ENCODE results near the gene ST6GALNAC3.
"Not testable (repeated sequence)": the region's sequence is repeated elsewhere in the genome, so short reads cannot be mapped to it uniquely, and the experiment has no call there.

The ST6GALNAC3 gene

DNA sequence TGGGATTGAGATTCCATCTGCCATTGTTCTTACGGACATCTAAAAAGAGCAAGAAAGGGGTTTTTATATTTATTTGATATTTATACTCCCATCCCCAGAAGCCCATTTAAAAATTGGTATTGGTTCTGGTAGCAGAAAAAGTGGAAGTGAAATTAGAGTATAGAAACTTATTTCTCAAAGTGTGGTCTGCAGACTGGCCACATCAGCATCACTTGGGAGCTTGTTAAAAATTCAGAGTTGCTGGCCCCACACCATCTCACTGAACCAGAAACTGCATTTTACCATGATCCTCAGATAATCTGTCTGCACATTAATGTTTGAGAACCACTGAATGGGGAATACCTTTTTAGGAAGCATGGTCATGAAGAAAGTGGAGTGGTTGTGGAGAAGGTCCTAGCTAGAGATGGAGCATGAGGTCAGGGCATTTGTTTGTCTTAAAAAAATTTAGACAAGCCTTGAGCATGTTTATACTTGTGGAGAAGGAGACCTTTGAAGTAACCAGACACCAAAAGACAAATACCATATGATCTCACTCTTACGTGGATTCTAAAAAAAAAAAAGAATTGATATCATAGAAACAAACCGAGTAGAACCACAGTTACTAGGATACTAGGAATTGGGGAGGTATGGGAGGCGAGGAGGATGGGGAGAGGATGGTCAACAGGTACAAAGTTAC is 116.3 kb downstream of the ST6GALNAC3 start:
- no peak for DNase-seq (ENCODE audit: low read depth in 2 of 2)

DNA sequence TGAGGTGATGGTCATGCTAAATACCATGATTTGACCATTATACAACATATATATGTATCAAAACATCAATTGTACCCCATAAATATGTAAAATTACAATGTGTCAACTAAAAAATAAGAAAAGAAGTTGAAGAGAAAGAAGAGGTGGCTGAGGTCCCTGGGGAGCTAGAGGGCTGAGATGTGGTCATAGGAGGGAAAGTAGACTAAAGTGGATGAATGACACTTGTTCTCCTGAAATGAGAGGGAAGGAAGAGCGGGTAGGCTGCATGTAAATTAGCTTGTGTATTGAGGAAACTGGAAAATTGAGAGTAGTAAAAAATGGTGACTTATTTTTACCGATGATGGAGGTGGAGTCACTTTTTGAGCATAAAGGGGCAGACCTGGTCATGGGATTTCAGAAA is 117.0 kb downstream of the ST6GALNAC3 start:
- no peak for DNase-seq (ENCODE audit: low read depth in 2 of 2)

DNA sequence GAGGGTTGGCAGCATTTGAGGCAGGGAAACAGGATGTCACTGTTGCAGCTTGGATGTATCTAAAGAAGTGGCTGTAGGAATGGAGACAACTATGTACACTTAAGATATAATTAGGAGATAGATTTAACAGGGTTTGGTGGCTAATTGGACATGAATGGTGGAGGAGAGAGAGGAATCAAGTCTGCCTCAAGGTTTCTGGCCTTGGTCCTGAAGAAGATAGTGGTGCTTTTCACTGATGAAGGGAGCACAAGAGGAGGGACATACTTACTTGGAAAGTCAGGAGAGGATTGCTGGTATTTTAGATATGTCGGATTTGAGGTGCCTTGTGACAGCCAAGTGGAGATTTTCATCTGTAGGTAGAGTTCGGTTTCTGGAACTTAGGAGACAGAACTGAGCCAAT is 123.9 kb downstream of the ST6GALNAC3 start:
- no peak for DNase-seq (ENCODE audit: low read depth in 2 of 2)

DNA sequence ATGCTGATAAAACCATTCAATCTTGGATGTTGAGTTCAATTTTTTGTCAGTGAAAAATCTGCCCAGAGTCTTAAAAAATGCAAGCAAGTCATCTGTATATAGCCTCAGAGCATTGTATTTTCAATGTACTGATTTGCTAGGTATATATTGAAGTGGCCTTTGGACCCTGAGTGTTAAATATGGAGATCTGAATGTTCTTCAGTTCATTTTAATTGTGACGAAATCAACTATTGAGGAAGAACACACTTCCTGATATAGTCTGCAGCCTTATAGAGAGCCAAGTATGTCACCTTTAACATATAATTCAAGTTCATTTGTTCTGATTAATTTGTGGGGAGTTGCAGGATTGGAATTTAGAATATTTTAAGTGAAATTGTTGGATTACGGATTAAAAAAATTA is 128.1 kb downstream of the ST6GALNAC3 start:
- no peak for DNase-seq (ENCODE audit: low read depth in 2 of 2)

DNA sequence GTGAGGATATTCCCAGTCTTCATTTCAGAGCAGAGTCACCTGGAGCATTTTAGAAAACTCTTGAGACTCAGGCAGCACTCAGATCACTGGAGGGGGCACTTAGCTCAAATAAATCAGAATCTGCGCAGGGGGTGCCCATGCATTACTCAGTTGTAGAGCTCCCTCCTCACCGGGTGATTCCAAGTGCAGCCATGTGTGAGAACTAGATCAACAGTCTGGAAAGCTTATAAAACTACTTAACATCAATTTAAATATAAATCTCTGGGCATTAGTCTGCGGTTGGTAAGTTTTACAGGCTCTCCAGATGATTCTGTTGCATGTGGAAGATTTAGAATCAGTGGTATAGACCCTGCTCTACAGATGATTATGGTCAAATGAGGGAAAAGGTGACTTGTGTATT is 128.6 kb downstream of the ST6GALNAC3 start:
- DNase-seq (ENCODE audit: low read depth in 2 of 2): no peak

DNA sequence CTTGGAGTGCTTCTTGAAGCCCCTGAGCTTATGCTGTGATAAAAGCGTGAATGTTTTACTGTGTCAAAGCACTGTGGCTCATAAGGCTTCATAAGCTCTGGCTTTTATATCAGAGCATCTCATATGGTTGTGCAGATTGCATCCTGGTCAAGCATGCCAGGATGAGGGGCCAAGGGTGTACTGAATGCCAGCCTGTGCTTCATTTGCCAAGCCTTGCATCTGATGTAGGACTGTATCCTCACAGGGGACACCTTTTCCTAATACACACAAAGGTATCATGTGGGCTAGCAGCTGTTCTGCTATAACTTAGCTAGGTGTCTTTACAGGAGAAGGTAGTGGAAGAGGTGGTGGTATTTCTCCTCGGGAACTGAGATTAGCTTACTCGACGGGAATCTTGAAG is 134.7 kb downstream of the ST6GALNAC3 start:
- no peak for DNase-seq (ENCODE audit: low read depth in 2 of 2)

DNA sequence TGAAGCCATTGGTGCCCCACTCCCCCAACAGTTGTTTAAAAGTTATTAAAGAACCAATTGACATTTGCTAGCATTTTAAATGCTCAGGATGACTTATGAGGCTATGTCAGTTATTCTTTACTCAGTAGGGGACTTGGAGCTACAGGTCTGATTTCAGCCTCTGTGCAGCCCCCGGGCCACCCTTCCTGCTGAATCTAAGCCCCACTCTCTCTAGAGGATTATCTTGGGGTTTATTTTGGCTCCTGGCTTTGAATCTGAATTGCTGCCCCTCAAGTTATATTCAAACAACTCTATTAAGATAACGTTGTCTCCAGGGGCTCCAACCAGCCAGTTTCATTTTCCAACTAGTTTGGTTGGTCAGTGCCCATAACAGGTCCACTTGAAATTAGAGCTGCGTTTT is 135.1 kb downstream of the ST6GALNAC3 start:
- DNase-seq (ENCODE audit: low read depth in 2 of 2): no peak

DNA sequence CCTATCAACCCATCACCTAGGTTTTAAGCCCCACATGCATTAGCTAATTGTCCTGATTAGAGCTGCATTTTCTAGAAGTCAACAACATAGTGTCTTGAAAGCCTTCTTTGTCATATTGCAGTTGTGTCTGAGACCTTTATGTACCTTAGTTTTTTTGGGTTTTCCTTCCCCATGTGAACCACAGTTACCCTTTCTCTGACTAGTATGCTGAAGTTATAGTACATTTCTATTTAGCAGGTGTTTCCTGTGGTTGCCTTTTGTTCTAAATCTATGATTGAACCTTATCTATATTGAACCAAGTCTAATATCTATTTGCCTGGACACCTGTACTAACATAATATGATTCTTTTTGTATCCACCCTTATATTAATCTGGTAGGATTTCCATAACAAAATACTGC is 135.6 kb downstream of the ST6GALNAC3 start:
- DNase-seq (ENCODE audit: low read depth in 2 of 2): no peak

DNA sequence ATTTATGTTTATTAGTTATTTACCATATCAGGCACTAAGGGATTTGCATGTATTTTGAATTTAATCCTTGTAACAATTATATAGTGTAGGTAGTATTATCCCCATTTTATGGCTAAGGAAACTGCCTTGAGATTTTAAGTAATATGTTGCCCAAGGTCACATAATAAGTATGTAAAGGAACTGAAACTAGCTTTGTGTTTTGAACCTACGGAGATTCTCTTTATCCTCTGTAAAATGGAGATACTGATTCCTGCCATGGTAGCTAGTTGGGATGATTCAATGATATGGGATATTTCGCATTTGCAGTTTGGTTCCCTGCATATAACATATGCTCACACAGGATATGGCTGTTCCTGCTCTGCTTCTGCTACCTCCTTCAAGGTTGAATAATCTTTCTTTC is 144.3 kb downstream of the ST6GALNAC3 start:
- no peak for DNase-seq (ENCODE audit: low read depth in 2 of 2)

DNA sequence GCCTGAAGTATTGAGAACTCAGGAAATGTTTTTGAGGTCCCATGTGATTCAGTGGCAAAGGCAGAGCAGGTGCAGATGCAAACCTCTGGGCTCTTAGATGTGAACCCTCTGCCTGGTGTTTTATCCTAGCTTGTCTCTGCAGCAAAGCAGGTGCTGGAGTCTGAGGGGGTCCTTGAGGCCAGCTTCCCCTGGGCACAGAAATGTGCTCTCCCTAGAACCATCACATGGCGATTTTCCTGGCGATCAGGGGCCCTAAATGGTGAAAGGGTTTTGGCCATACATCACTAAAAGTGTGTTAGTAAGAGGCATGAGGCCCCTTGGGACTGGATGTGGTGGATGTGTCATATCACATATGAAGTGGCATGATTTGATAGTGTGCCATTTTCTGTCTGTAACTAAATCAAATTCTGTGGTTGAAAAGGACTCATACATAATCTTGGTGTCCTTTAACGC is 144.8 kb downstream of the ST6GALNAC3 start:
- no peak for DNase-seq (ENCODE audit: low read depth in 2 of 2)

DNA sequence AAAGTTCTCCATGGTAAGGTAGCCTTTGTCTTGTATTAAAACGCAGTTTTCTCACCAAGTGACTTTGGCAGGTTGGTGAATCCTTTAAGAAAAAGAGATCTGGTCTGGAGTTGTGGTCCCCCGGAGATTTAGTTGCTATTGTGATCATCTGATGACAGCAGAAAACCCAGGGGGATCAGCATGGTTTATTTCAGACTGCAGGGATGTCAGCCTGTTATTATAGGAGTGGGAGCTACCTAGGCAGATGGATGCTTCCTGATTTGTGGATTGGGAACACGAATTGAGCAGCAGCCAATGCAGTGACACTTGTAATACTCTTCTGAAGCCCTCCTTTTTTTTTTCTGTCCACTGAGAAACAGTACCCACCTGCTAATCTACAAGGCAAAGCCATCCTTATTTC is 150.2 kb downstream of the ST6GALNAC3 start:
- DNase-seq (ENCODE audit: low read depth in 2 of 2): no peak

DNA sequence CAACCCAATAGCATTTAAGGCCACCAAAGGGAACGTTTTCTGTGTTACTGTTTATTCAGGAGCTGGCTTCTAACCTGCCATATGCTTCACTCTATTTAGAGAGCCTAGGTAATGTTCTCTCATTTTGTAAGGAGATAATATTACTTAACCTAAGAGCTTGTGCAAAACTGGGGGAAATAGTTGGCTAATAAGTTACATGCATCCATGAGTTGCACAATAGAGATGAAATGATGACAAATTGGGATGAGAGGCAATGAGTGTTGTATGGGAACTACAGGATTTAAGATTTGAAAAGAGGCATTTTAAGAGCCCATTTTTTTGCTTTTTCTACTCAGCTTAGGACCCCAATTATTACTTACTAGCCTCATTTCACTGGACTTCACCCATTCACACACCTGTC is 151.0 kb downstream of the ST6GALNAC3 start:
- DNase-seq (ENCODE audit: low read depth in 2 of 2): no peak

DNA sequence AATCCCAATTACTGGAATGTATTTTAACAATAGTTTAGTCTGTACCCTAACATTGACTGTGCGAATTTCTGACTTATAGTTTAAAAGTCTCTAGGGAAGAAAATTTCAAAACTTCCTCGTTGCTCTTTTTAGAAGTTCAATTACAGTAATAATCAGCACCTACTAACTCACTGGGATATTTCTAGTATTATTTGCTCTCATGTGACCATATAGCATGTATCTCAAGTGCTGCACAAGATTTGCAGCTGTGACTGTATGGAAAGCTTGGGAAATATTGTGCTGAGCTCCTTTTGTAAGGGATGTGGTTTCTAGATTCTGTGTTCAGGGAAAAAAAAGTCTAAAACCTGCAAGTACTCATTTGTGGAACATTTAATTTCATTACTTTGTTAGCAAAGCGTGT is 153.1 kb downstream of the ST6GALNAC3 start:
- DNase-seq (ENCODE audit: low read depth in 2 of 2): no peak

DNA sequence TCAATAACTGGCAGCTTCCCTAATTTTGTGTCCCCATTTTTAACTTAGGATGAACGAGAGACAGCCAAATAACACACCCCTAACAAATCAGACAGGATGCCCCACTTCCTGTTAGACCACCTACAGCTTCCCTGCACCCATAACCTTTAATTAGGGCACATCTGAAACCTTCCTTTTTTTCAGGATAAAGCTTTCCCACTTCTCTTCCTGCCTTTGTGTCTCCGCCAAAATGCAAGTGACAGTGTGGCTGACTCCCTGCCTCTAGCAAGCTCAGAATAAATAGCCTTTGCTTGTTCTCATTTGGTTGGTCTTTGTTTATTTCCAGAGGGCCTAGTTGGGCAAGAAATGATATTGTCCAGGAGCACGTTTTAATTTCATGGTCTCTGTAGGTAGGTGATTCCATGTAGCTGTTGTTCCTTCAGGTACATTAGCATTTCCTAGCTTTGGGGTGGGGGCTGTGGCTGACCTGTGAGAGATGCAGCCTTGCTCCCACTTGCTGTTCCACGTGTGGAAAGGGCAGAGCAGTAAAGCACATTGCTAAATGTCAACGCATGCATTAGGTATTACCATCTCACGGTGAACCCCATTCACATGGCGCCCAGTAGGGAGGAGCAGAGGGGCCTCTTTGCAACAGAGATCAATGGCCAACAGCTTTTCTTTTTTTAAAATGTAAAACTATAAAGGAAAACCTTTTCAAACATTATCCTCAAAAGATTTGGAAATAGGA is 154.9 kb downstream of the ST6GALNAC3 start:
- no peak for DNase-seq (ENCODE audit: low read depth in 2 of 2)

DNA sequence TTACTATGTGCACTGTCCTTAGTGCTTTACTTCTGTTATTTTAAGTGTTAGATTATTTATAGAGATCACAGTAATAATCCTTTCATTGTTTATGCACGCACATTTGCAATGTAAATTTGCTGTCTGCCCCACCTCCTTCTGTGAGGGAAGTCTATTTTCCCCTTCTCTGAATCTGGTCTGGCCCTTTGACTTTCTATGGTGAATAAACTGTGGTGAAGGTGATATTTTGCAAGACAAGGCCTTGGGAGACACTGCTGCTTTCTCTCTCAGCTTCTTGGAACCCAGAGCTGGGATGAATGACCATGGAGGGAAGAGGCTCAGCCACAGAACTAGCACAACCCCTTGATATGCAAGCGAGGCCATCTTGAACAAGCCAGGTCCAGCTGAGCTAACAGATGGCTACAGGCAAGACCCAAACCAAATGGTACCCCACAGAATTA is 156.3 kb downstream of the ST6GALNAC3 start:
- no peak for DNase-seq (ENCODE audit: low read depth in 2 of 2)

DNA sequence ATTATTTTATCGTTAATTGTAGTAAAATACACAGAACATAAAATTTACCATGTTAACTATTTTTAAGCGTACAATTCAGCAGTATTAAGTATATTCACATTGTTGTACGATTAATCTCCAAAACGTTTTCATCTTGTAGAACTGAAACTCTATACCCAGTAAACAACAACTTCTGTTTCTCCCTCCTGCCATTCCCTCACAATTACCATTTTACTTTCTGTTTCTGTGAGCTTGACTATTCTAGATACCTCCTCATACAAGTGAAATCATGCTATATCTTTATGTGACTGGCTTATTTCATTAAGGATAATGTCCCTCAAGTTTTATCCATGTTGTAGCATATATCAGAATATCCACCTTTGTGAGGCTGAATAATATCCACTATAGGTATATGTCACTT is 156.8 kb downstream of the ST6GALNAC3 start:
- no peak for DNase-seq (ENCODE audit: low read depth in 2 of 2)

DNA sequence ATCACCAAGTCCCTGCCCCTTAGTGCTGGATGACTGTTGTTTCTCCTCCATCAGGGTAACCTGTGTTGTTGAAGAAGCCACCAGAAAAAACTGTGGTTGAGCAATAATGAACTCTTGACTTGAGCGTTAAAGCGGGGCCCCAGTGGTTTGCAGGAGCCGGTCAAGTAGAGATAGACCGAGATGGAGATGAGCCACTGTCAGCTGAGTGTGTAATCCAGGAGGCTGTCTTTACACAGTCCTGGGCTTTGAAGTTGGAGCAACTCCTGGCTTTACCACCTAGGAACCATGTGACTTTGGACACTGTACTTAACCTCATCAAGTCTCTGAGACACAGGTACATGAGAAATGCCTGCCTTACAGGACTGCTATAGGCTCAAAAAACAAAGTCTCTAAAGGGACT is 158.1 kb downstream of the ST6GALNAC3 start:
- DNase-seq (ENCODE audit: low read depth in 2 of 2): no peak

DNA sequence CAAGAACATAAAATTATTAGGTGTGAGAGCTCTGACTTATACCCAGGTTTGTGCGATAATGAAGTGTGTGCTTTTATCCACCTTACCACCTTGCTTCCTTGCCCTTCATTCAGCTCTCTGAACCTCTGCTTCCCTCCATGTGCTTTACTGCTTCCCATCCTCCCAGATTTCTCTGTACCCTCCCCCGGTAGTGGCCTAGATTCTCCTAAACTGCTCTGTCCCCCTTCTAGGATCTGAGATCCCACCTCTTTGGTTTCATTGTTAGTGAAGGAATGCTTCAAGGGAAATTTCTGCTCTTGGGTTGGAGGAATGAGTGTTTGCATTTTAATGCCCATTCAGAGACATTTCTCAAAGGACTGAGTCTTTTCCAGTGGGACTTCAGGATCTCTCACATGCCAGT is 159.5 kb downstream of the ST6GALNAC3 start:
- no peak for DNase-seq (ENCODE audit: low read depth in 2 of 2)

DNA sequence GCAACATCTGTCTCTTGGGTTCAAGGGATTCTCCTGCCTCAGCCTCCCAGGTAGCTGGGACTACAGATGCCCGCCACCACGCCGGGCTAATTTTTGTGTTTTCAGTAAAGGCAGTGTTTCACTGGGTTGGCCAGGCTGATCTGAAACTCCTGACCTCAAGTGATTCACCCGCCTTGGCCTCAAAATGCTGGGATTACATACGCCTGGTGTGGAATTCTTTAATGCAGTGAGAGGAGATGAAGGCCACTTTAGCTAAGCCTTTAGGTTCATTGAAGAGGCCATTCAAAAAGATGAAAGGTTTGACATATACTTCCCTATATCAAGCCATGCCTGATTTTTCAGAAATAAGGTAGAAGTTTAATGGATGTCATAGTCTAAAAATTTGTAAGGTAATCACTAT is 162.7 kb downstream of the ST6GALNAC3 start:
- no peak for DNase-seq (ENCODE audit: low read depth in 2 of 2)

DNA sequence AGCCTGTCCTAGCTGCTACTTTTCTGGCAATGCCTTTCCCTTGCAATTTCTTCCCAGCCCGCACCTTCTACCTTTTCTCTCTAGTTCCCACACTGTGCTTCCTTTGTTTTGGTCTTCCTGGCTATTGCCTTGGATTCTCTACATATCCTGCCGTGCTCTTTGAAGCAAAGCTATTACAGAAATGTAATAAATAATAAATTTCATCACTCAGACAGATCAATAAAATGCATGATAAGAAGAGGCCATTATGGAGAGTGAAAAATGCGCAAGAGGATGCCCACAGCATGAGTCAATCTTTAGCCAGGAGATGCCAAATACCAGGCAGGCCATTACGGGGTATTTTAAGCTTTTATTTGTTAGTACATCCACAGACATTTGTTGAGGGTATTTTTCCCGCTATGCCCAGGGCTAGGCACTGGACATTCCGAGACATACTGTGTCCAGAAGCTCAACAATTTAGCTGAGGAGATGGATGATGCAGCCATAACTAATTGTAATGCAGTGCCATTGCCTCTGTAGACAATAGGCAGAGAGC is 163.6 kb downstream of the ST6GALNAC3 start:
- no peak for DNase-seq (ENCODE audit: low read depth in 2 of 2)

DNA sequence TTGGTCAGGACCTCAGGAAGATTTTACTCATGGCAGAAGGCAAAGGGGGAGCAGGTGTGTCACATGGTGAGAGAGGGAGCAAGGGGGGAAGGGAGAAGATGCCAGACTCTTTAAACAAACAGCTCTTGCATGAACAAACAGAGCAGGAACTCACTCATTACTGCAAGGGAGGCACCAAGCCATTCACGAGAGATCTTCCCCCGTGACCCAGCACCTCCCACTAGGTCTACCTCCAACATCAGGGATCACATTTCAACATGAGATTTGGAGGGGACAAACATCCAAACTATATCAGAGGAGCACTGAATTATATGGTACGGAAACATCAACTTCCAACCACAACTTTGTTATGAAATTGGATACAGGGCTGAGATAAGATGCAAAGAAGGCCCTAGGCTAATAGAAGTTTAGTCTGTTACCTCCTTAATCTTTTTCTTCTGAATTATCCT is 164.9 kb downstream of the ST6GALNAC3 start:
- DNase-seq (ENCODE audit: low read depth in 2 of 2): no peak

DNA sequence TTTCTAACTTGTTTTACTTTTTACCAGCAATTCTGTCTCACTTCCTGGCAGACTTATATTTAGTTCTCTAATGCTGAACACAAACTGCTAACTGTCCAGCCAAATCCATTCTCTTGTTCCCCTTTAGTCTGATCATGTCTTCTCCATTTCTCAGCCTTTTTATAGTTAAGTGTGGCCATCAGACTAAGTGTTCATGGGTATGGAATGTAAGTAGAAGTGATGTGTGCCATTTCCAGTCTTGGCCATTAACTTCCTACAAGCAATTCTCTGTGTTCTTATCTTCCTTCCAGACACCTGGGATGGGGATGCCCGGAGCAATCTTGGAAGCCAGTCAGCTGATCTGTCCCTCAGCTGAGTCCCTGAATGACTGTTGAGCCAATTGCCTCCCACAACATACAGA is 165.8 kb downstream of the ST6GALNAC3 start:
- DNase-seq (ENCODE audit: low read depth in 2 of 2): no peak

DNA sequence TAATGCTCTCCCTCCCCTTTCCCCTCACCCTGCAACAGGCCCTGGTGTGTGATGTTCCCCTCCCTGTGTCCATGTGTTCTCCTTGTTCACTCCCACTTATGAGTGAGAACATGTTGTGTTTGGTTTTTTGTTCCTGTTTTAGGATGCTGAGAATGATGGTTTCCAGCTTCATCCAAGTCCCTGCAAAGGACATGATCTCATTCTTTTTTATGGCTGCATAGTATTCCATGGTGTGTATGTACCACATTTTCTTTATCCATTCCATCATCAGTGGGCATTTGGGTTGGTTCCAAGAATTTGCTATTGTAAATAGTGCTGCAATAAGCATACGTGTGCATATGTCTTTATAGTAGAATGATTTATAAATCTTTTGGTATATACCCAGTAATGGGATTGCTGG is 168.0 kb downstream of the ST6GALNAC3 start:
- not testable (repeated sequence) for DNase-seq (ENCODE audit: low read depth in 2 of 2)

Measured in stimulated activated CD4-positive, alpha-beta T cell treated with anti-CD3 and anti-CD28 coated beads, Interleukin-12 subunit alpha, Interleukin-12 subunit beta, amount 100 ng/mL, for 24 hours (primary cell).